IMR-90 (cell line): Measurements from ENCODE around the gene ASAP2. TPM values are rescaled to one million over a fixed set of nuclear protein-coding genes. Genes with fewer than 3 reads are reported as not detected.

ENCODE experiments used
- ATAC-seq: fragments of 200-7000 bp; cut with Tn5 transposase; 2 replicates; pipeline ENCODE4 v1.9.1; 2020; ENCODE audit warnings: low read depth, mild to moderate bottlenecking, moderate library complexity
- BruUV-seq: library from RNA; stranded (reverse); fragments of 400-500 nt; replicated peaks from 2 replicates; lab custom pipeline; 2021; lab: Mats Ljungman, UMichigan
- CTCF ChIA-PET: fragments of 300-600 bp; formaldehyde crosslinking; extraction: SDS; loops from one replicate; lab custom pipeline; 2021; ENCODE audit warnings: antibody characterized with exemption; lab: Yijun Ruan, JAX
- POLR2A ChIA-PET: fragments of 300-600 bp; sonication (Branson Sonifier 250); formaldehyde crosslinking; loops from one replicate; lab custom pipeline; 2022; ENCODE audit warnings: antibody characterized with exemption; ENCODE audit not compliant: unreplicated experiment; lab: Charles Lee
- DNase-seq: peaks from one replicate; pipeline ENCODE4 v3.0.0; 2013
- H2AFZ ChIP-seq: replicated peaks from 2 replicates; pipeline ENCODE3; 2013; ENCODE audit warnings: low read length, mild to moderate bottlenecking; ENCODE audit not compliant: poor library complexity
- H2AK5ac ChIP-seq: 2 replicates; pipeline ENCODE4 v1.6.1; 2013; ENCODE audit warnings: low read depth, low read length, inconsistent platforms
- H2AK9ac ChIP-seq: replicated peaks from 2 replicates; pipeline ENCODE3; 2013; ENCODE audit warnings: mild to moderate bottlenecking, low read depth, low read length, moderate library complexity; ENCODE audit not compliant: poor library complexity
- H2BK120ac ChIP-seq: 2 replicates; pipeline ENCODE4 v1.6.1; 2013; ENCODE audit warnings: low read depth, low read length, inconsistent platforms
- H2BK15ac ChIP-seq: 3 replicates; pipeline ENCODE4 v1.6.1; 2013; ENCODE audit warnings: low read depth, low read length, inconsistent platforms
- H2BK20ac ChIP-seq: 2 replicates; pipeline ENCODE4 v1.6.1; 2013; ENCODE audit warnings: low read depth, mild to moderate bottlenecking, inconsistent platforms, low read length, moderate library complexity
- H2BK5ac ChIP-seq: 2 replicates; pipeline ENCODE4 v1.6.1; 2013; ENCODE audit warnings: mild to moderate bottlenecking, low read depth, low read length, inconsistent platforms; ENCODE audit not compliant: poor library complexity, severe bottlenecking
- H3K14ac ChIP-seq: replicated peaks from 2 replicates; pipeline ENCODE4 v1.6.1; 2013; ENCODE audit warnings: low read depth, low read length, inconsistent platforms
- H3K18ac ChIP-seq: 2 replicates; pipeline ENCODE4 v1.6.1; 2013; ENCODE audit warnings: low read depth, low read length, control low read depth
- H3K23ac ChIP-seq: 2 replicates; pipeline ENCODE4 v1.6.1; 2013; ENCODE audit warnings: low read depth, low read length, inconsistent platforms
- H3K27ac ChIP-seq: 2 replicates; pipeline ENCODE4 v1.5.1; 2013; ENCODE audit warnings: mild to moderate bottlenecking, control low read depth, low read length; ENCODE audit not compliant: insufficient read depth
- H3K27me3 ChIP-seq: 2 replicates; pipeline ENCODE4 v1.6.1; 2013; ENCODE audit warnings: low read length; ENCODE audit not compliant: control insufficient read depth, insufficient read depth
- H3K36me3 ChIP-seq: 2 replicates; pipeline ENCODE4 v1.6.1; 2013; ENCODE audit warnings: low read length, mixed read lengths; ENCODE audit not compliant: control insufficient read depth, insufficient read depth
- H3K4ac ChIP-seq: 2 replicates; pipeline ENCODE4 v1.6.1; 2013; ENCODE audit warnings: low read depth, low read length, inconsistent platforms
- H3K4me1 ChIP-seq: 2 replicates; pipeline ENCODE4 v1.6.1; 2013; ENCODE audit warnings: low read length, mixed read lengths; ENCODE audit not compliant: control insufficient read depth, insufficient read depth
- H3K4me2 ChIP-seq: 2 replicates; pipeline ENCODE4 v1.6.1; 2013; ENCODE audit warnings: low read depth, mild to moderate bottlenecking, control low read depth, low read length, moderate library complexity
- H3K4me3 ChIP-seq: 2 replicates; pipeline ENCODE4 v1.5.1; 2013; ENCODE audit warnings: low read depth, mild to moderate bottlenecking, control low read depth, low read length, moderate library complexity; ENCODE audit not compliant: insufficient read depth
- H3K56ac ChIP-seq: 2 replicates; pipeline ENCODE4 v1.6.1; 2013; ENCODE audit warnings: low read length, inconsistent platforms; ENCODE audit not compliant: insufficient read depth; ENCODE audit errors: extremely low read depth
- H3K79me1 ChIP-seq, 2 experiments: 2 replicates each; pipeline ENCODE4 v1.6.1; 2013; ENCODE audit warnings: low read length in 2 of 2, inconsistent platforms in 1 of 2, low read depth in 1 of 2
- H3K9ac ChIP-seq: 2 replicates; pipeline ENCODE4 v1.6.1; 2013; ENCODE audit warnings: low read depth, low read length, control low read depth
- H3K9me1 ChIP-seq: 2 replicates; pipeline ENCODE4 v1.6.1; 2013; ENCODE audit warnings: low read length, inconsistent platforms; ENCODE audit not compliant: insufficient read depth
- H3K9me3 ChIP-seq: 2 replicates; pipeline ENCODE4 v1.6.1; 2013; ENCODE audit warnings: low read length; ENCODE audit not compliant: control insufficient read depth, insufficient read depth
- H4K20me1 ChIP-seq: 2 replicates; pipeline ENCODE4 v1.6.1; 2013; ENCODE audit warnings: low read length, inconsistent platforms; ENCODE audit not compliant: insufficient read depth
- H4K5ac ChIP-seq: 2 replicates; pipeline ENCODE4 v1.6.1; 2013; ENCODE audit warnings: mild to moderate bottlenecking, low read depth, low read length, control low read depth
- H4K8ac ChIP-seq, 2 experiments: 2 replicates each; pipeline ENCODE4 v1.6.1; 2013; ENCODE audit warnings: low read depth in 2 of 2, low read length in 2 of 2, control low read depth in 1 of 2, inconsistent platforms in 1 of 2
- H4K91ac ChIP-seq: 2 replicates; pipeline ENCODE4 v1.6.1; 2013; ENCODE audit warnings: low read depth, low read length, inconsistent platforms; ENCODE audit not compliant: insufficient read depth
- CEBPB ChIP-seq: IDR thresholded peaks from 2 replicates; pipeline ENCODE4 v1.6.1; 2012; ENCODE audit warnings: low read depth, low read length, improper control_type of control experiment
- CTCF ChIP-seq: conservative IDR thresholded peaks from 2 replicates; pipeline ENCODE4 v1.5.1; 2012; ENCODE audit warnings: mild to moderate bottlenecking, low read depth, low read length, improper control_type of control experiment
- NFE2L2 ChIP-seq: fragments of 150-350 bp; IDR thresholded peaks from 2 replicates; pipeline ENCODE4 v1.6.1; 2016; ENCODE audit warnings: low read depth, mild to moderate bottlenecking, low read length
- SMC3 ChIP-seq: fragments of 150-350 bp; IDR thresholded peaks from 2 replicates; pipeline ENCODE4 v1.6.1; 2016; ENCODE audit warnings: low read depth, mild to moderate bottlenecking, antibody characterized with exemption, low read length, moderate library complexity
- USF2 ChIP-seq: fragments of 150-350 bp; IDR thresholded peaks from 2 replicates; pipeline ENCODE4 v1.6.1; 2017; ENCODE audit warnings: mild to moderate bottlenecking, antibody characterized with exemption, low read length, low read depth
- WGBS, 2 experiments: methylation state at CpG; one replicate each; pipeline versions ENCODE4 v1.1.5 to v1.1.7; 2013; ENCODE audit warnings: missing lambda C conversion rate in 2 of 2; ENCODE audit not compliant: insufficient read length in 1 of 2; ENCODE audit errors: extremely low coverage in 2 of 2; 5-methylcytosine and 5-hydroxymethylcytosine counted together
- dilution Hi-C: fragments of 300-500 bp; cut with HindIII; formaldehyde crosslinking; loops from one replicate; pipeline ENCODE4 v1.14.3; 2018; ENCODE audit warnings: low sequenced_read_pairs; ENCODE audit not compliant: unreplicated experiment
- in situ Hi-C: fragments of 300-500 bp; cut with MboI; formaldehyde crosslinking; loops from 3 replicates; pipeline ENCODE4 v1.14.3; 2019; ENCODE audit warnings: low sequenced_read_pairs, inconsistent platforms, mixed read lengths
- intact Hi-C: fragments of 100-400 bp; cut with micrococcal nuclease; formaldehyde crosslinking; loops from 2 replicates; pipeline ENCODE4 v1.10.0; 2022
- polyA plus RNA-seq, 3 experiments: library from polyadenylated mRNA; depleted of rRNA; stranded (reverse); fragments of >200 nt; gene quantifications; 2 replicates each; pipeline ENCODE4 v1.2.3, GENCODE V29; 2012; ENCODE audit warnings: low replicate concordance in 1 of 3
- total RNA-seq: library from RNA; depleted of rRNA; stranded (reverse); fragments of >200 nt; gene quantifications from 2 replicates; pipeline ENCODE4 v1.2.3, GENCODE V29; 2012

Gene ASAP2
- total and polyA plus RNA-seq, 2 of the 4 experiments (the other 2 are of a cell fraction): 19.7 to 28.1 TPM

DNA sequence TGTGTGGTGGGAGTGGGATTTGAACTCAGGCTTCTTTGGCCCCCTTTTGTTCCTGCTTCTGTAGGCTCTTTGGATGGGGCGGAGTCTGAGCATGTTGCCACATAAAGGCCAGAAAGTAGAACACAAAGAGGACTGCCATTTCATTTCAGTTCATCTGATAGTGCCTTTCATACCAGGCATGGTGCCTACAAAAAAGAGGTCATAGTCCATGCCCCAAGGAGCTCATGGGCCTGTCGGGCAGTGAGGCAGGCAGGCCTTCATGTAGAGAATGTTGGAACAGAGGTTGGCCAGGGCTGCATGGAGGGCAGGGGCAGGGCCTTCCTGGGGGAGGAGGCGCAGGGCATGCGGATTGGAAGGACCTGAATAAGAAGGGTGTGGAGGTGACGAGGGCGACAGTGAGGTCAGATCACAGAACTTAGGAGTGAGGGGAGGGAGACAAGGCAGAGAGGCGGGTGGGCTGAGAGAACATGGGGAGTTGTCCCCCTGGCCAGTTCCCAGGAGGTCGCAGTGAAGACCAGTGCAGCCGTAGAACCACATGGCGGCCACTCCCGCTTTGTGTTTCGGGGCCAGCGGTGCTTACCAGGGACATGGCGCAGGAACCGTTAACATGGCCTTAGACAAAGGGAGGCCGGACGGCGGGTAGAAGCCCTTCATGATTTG, 167.6 kb downstream of the ASAP2 start:
- BruUV-seq: no TSS peak
- TF ChIP-seq SMC3 (no peak), CEBPB (no peak), CTCF (no peak), USF2 (no peak), NFE2L2 (no peak)
- H2AK9ac ChIP-seq: no peak overlapping the region
- no peak overlapping the region for H3K9ac ChIP-seq
- no peak overlapping the region for H3K4ac ChIP-seq
- CTCF ChIA-PET: no interaction called here
- POLR2A ChIA-PET: no interaction called here
- no peak overlapping the region for H4K5ac ChIP-seq
- no peaks in the 10 kb centered on the region for H3K9me3 ChIP-seq
- ATAC-seq (no peak), DNase-seq (no peak)
- 97% methylated on average over 17 of the region's 18 CpGs; no CpG with 5 or more reads in 1 of the 2 experiments for WGBS, 2 experiments
- H2BK15ac ChIP-seq: no peak overlapping the region
- in situ Hi-C loops: loop anchor here (10.0 kb wide), 1 partner anchor 229 kb away; no protein-coding TSS in a partner anchor
- no peak overlapping the region for H3K4me3 ChIP-seq
- H2BK5ac ChIP-seq: no peak overlapping the region
- peak overlapping the region; percentile 0; the same call in 1 of the 2 replicates for H2AK5ac ChIP-seq
- peaks cover 30% of the 10 kb centered on the region for H3K36me3 ChIP-seq
- H3K27ac ChIP-seq: no peak overlapping the region
- dilution Hi-C loops: no loop called here
- no peak overlapping the region for H3K23ac ChIP-seq
- no peak overlapping the region for H3K14ac ChIP-seq
- no peak overlapping the region for H3K18ac ChIP-seq
- no peak overlapping the region for H3K4me2 ChIP-seq
- no peak overlapping the region for H4K91ac ChIP-seq
- H3K4me1 ChIP-seq: peaks cover 27% of the 10 kb centered on the region
- no peak overlapping the region for H2BK120ac ChIP-seq
- no peaks in the 10 kb centered on the region for H4K20me1 ChIP-seq
- H4K8ac ChIP-seq: no peak overlapping the region
- no peaks in the 10 kb centered on the region for H3K27me3 ChIP-seq
- peaks cover 23% of the 10 kb centered on the region for H3K9me1 ChIP-seq
- peaks cover 30 to 77% of the 10 kb centered on the region in 2 experiments for H3K79me1 ChIP-seq
- H3K56ac ChIP-seq: no peak overlapping the region
- intact Hi-C loops: loop anchor here (5.0 kb wide), 1 partner anchor 167 kb away; the partner anchor contains the start of gene ASAP2
- no peak overlapping the region for H2AFZ ChIP-seq
- H2BK20ac ChIP-seq: no peak overlapping the region
